Prostate gland (tissue), 2 donors: ENCODE data around the gene KLF16. TPM values are rescaled to one million over a fixed set of nuclear protein-coding genes. Genes with fewer than 3 reads are reported as not detected.

Source experiments
- DNase-seq: peaks from one replicate; pipeline ENCODE4 v3.0.0-alpha.2; 2019; ENCODE audit warnings: low spot score
- H3K27ac ChIP-seq, 2 donors: fragments of 200-600 bp; sonication (generic); 2 replicates each; pipeline ENCODE4 v1.5.1; 2017 to 2019
- H3K27me3 ChIP-seq: fragments of 200-600 bp; sonication (generic); replicated peaks from 2 replicates; pipeline ENCODE4 v1.5.1; 2019; ENCODE audit not compliant: insufficient read depth
- H3K36me3 ChIP-seq, 2 donors: fragments of 200-600 bp; sonication (generic); 1 replicate in 1 of 2; 2 replicates in 1 of 2; pipeline versions ENCODE4 v1.5.1 to v1.8.1; 2017 to 2019
- H3K4me1 ChIP-seq: fragments of 200-600 bp; sonication (generic); replicated peaks from 2 replicates; pipeline ENCODE4 v1.5.1; 2019
- H3K4me3 ChIP-seq, 2 donors: fragments of 200-600 bp; sonication (generic); 2 replicates each; pipeline ENCODE4 v1.5.1; 2017 to 2019
- H3K9me3 ChIP-seq: fragments of 200-600 bp; sonication (generic); 2 replicates; pipeline ENCODE4 v1.5.1; 2017
- CTCF ChIP-seq, 4 experiments: fragments of 200-600 bp in 2 of 4; fragments of 450-650 bp in 2 of 4; sonication (generic) in 2 of 4; IDR thresholded peaks; 1 replicate in 3 of 4; 2 replicates in 1 of 4; pipeline ENCODE4 v1.5.1; 2016 to 2019; ENCODE audit warnings: antibody characterized with exemption in 4 of 4, mild to moderate bottlenecking in 2 of 4, moderate library complexity in 2 of 4
- POLR2A ChIP-seq: fragments of 450-650 bp; IDR thresholded peaks from one replicate; pipeline ENCODE4 v1.6.1; 2016; ENCODE audit warnings: antibody characterized with exemption, mild to moderate bottlenecking
- POLR2AphosphoS5 ChIP-seq: sonication (generic); formaldehyde crosslinking; IDR thresholded peaks from one replicate; pipeline ENCODE4 v1.6.1; 2017; ENCODE audit warnings: antibody characterized with exemption
- WGBS: methylation state at CpG from one replicate; pipeline ENCODE4 v1.1.5; 2018; 5-methylcytosine and 5-hydroxymethylcytosine counted together
- intact Hi-C: fragments of 100-400 bp; cut with DNase I; formaldehyde crosslinking; loops from one replicate; pipeline ENCODE4 v1.14.2; 2022
- total RNA-seq, 2 donors: library from RNA; depleted of rRNA; stranded (reverse); fragments of >200 nt; gene quantifications; one replicate each; pipeline ENCODE4 v1.1.0, GENCODE V29; 2016

The KLF16 gene
- total RNA-seq, 2 donors from 2014 or later: 8.4 to 22.8 TPM

- 61% methylated on average over 33 of the region's 37 CpGs for WGBS
- intact Hi-C loops: no loop called here
- Histone ChIP-seq H3K4me1 (peaks cover 5% of the 10 kb centered on the region), H3K4me3 (no peak overlapping the region), H3K27me3 (no peaks in the 10 kb centered on the region), H3K9me3 (no peaks in the 10 kb centered on the region), H3K36me3 (no peaks in the 10 kb centered on the region), H3K27ac (peak overlapping the region; percentile 26 to 77)
- no peak for TF ChIP-seq POLR2A
- TF ChIP-seq CTCF (IDR thresholded peaks at IDR 0.05): no peak
- no peak for TF ChIP-seq POLR2AphosphoS5
- DNase-seq: peak; percentile 56
Observed at GRCh38 chr19:1854542-1855039, 8.8 kb downstream of the KLF16 start.

DNA sequence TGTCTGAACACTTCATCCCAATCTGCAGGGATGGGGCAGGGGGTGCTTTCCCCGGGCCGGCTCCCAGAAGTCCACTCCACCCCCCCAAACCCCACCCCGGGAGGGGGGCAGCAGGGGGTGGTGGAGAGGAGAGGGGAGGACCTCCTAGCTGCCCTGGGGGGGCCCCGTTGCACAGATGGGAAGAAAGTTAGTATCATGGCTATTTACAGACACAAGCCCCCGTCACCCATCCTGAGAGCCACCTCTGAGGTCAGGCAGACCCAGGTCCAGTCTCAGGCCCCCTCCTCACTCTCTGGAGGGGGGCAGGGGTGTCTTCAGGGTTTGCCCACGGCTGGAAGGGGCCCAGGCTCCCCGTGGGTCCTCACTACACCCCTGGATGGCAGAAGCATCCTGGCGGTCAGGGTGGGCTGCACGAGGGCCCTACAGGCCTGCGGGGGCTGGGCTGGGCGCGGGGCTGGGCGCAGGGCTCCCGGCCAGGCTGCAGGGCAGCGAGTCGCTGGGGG is 9.3 kb downstream of the KLF16 start:
- Histone ChIP-seq H3K36me3 (no peaks in the 10 kb centered on the region), H3K27ac (peak overlapping the region; percentile 26 to 77), H3K4me1 (peaks cover 5% of the 10 kb centered on the region), H3K4me3 (no peak overlapping the region), H3K27me3 (no peaks in the 10 kb centered on the region), H3K9me3 (no peaks in the 10 kb centered on the region)
- WGBS: 61% methylated on average over 5 of the region's 16 CpGs
- no peak for TF ChIP-seq POLR2A
- TF ChIP-seq CTCF (IDR thresholded peaks at IDR 0.05): no peak
- TF ChIP-seq POLR2AphosphoS5: no peak
- intact Hi-C loops: no loop called here
- DNase-seq: no peak

DNA sequence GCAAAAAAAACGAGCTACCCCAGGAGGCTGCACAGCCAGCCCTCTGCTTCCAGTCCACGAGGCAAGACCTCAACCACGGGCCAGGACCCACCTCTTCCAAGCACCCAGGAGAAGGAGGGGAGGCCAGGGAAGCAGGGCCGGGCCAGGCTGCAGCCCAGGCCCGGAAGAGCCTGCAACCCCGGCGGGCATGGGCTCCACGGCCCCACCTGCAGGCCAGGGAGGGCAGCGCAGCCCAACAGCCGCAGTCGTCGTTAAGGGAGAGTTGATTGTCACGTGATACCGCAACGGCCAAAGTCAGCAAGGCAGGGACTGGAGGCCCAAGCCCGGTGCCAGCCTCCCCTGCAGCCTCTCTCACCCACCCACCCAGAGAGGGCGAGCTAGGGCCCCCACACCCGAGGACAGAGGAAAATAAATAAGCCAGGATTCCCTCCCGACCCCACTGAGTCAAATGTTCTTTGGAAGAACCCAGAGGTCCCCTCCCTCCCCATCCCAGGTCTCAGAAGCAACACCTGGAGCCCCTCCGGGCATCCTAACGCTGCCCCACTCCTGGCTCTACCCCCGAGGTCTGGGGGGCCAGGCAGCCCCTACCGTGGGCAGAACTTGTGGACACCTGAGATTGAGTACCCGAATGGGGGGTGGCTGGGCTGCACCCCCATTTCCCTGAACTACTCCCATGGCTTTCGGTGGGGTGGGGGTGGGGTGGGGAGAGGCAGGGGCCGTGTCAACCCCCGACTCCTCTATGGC is 9.9 kb downstream of the KLF16 start:
- Histone ChIP-seq H3K27me3 (no peaks in the 10 kb centered on the region), H3K4me1 (peaks cover 5% of the 10 kb centered on the region), H3K4me3 (no peak overlapping the region), H3K9me3 (no peaks in the 10 kb centered on the region), H3K36me3 (no peaks in the 10 kb centered on the region), H3K27ac (peak overlapping the region in 1 of 2 donors; percentile 24)
- TF ChIP-seq POLR2A (no peak), POLR2AphosphoS5 (peak; percentile 80), CTCF (IDR thresholded peaks at IDR 0.05) (peak; percentile 83 to 95 (median 90))
- peak; percentile 75 for DNase-seq
- intact Hi-C loops: no loop called here
- 34% methylated on average over 27 of the region's 27 CpGs for WGBS

DNA sequence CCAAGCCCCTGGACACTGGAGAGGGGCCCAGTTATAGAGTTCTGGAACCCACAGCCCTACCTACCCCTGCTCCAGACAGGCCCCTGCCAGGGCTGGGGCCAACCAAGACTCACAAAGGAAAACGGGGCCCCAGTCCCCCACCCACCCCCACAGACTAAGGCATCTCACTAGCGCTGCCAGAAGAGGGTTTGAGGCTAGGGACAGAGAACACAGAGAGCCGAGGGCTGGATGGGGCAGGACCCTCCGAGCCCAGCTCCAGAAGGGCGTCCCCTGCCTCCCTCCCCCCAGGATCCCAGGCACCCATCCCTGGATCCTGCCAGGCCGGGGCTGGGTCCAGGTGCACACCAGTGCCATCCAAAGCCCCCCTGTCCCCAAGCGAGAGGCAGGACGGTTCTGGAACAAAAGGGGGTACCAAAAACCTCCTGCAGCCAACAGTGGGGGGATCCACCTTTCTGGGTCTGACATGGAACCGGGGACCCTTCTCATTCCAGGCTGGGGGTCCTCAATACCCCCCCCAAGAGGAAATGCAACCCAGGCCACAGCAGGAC is 10.7 kb downstream of the KLF16 start:
- Histone ChIP-seq H3K4me1 (peaks cover 5% of the 10 kb centered on the region), H3K27me3 (no peaks in the 10 kb centered on the region), H3K36me3 (no peaks in the 10 kb centered on the region), H3K27ac (no peak overlapping the region), H3K4me3 (no peak overlapping the region), H3K9me3 (no peaks in the 10 kb centered on the region)
- intact Hi-C loops: no loop called here
- no peak for TF ChIP-seq POLR2A
- no peak for TF ChIP-seq CTCF (IDR thresholded peaks at IDR 0.05)
- TF ChIP-seq POLR2AphosphoS5: no peak
- no peak for DNase-seq
- 72% methylated on average over 8 of the region's 9 CpGs for WGBS
